ENCODE measurements around the gene EID1.
"Not testable (repeated sequence)": the region's sequence is repeated elsewhere in the genome, so short reads cannot be mapped to it uniquely, and the experiment has no call there.

The EID1 gene

DNA sequence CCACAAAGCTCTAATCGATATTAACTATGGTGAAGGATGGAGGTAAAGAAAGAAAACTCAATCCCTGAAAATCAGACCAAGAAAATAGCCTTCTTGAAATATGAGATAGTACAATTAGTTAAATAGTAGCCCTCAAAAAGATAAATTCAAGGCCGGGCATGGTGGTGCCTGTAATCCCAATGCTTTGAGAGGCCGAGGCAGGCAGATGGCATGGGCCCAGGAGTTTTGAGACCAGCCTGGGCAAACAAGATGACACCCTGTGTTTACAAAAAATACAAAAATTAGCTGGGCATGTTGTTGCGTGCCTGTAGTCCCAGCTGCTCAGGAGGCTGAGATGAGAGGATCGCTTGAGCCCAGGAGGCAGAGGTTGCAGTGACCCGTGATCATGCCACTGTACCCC lies 35.4 kb upstream of the EID1 start:
- Histone ChIP-seq H3K36me3 (ENCODE audit: insufficient read depth, low read length) (no peaks in the 10 kb centered on the region), H3K79me2 (ENCODE audit: insufficient read depth, low read length) (no peaks in the 10 kb centered on the region), H2AFZ (ENCODE audit: low read length) (no peak overlapping the region), H3K27me3 (ENCODE audit: insufficient read depth, low read length, poor library complexity, severe bottlenecking) (no peaks in the 10 kb centered on the region), H3K9me2 (replicated peaks; ENCODE audit: low read depth, low read length) (no peaks in the 10 kb centered on the region), H3K9ac (ENCODE audit: low read depth, low read length, poor library complexity, severe bottlenecking) (no peak overlapping the region), H3K9me3 (ENCODE audit: insufficient read depth, low read depth, low read length) (no peaks in the 10 kb centered on the region), H3F3A (ENCODE audit: low read depth) (no peaks in the 10 kb centered on the region), H3K4me1 (ENCODE audit: insufficient read depth, low read length, poor library complexity, severe bottlenecking) (no peaks in the 10 kb centered on the region), H3K4me3 (ENCODE audit: low read length, poor library complexity, severe bottlenecking) (no peak overlapping the region), H3K4me2 (ENCODE audit: low read depth, low read length, poor library complexity, severe bottlenecking) (no peak overlapping the region), H4K20me1 (ENCODE audit: insufficient read depth, low read length, poor library complexity, severe bottlenecking) (no peaks in the 10 kb centered on the region)
- no peak for TF ChIP-seq EZH2phosphoT487 (IDR thresholded peaks at IDR 0.05; ENCODE audit: borderline replicate concordance)
- TF ChIP-seq, protein P1, sequence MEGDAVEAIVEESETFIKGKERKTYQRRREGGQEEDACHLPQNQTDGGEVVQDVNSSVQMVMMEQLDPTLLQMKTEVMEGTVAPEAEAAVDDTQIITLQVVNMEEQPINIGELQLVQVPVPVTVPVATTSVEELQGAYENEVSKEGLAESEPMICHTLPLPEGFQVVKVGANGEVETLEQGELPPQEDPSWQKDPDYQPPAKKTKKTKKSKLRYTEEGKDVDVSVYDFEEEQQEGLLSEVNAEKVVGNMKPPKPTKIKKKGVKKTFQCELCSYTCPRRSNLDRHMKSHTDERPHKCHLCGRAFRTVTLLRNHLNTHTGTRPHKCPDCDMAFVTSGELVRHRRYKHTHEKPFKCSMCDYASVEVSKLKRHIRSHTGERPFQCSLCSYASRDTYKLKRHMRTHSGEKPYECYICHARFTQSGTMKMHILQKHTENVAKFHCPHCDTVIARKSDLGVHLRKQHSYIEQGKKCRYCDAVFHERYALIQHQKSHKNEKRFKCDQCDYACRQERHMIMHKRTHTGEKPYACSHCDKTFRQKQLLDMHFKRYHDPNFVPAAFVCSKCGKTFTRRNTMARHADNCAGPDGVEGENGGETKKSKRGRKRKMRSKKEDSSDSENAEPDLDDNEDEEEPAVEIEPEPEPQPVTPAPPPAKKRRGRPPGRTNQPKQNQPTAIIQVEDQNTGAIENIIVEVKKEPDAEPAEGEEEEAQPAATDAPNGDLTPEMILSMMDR (conservative IDR thresholded peaks at IDR 0.05; ENCODE audit: low read length) = no peak

DNA sequence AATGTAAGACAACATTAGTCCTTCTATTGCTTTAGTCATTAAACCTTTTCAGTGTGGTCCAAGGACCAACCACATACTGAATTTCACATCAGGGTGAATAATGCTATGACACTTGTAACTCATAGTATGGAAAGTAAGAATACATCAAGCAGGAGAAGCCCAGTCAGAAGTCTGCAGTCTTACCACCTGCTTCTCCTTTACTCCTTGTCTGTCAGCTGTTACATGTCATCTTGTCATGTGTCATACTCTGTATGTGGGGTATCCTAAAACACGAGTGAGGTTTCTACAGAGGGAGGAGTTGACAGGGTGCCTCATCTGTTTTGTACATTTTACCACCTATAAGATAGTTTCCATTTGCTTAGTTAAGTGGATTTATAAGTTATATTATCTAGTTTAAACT lies 32.8 kb upstream of the EID1 start:
- Histone ChIP-seq H2AFZ (ENCODE audit: low read length) (no peak overlapping the region), H3K79me2 (ENCODE audit: insufficient read depth, low read length) (no peaks in the 10 kb centered on the region), H4K20me1 (ENCODE audit: insufficient read depth, low read length, poor library complexity, severe bottlenecking) (no peaks in the 10 kb centered on the region), H3K4me1 (ENCODE audit: insufficient read depth, low read length, poor library complexity, severe bottlenecking) (no peaks in the 10 kb centered on the region), H3K9ac (ENCODE audit: low read depth, low read length, poor library complexity, severe bottlenecking) (no peak overlapping the region), H3K4me3 (ENCODE audit: low read length, poor library complexity, severe bottlenecking) (no peak overlapping the region), H3K36me3 (ENCODE audit: insufficient read depth, low read length) (no peaks in the 10 kb centered on the region), H3K9me3 (ENCODE audit: insufficient read depth, low read depth, low read length) (no peaks in the 10 kb centered on the region), H3K4me2 (ENCODE audit: low read depth, low read length, poor library complexity, severe bottlenecking) (no peak overlapping the region), H3K9me2 (replicated peaks; ENCODE audit: low read depth, low read length) (0 out of 2 replicates have a peak, but pooled peaks cover 4% of the 10 kb centered on the region), H3F3A (ENCODE audit: low read depth) (no peaks in the 10 kb centered on the region), H3K27me3 (ENCODE audit: insufficient read depth, low read length, poor library complexity, severe bottlenecking) (no peaks in the 10 kb centered on the region)
- TF ChIP-seq, protein P1 (conservative IDR thresholded peaks at IDR 0.05; ENCODE audit: low read length) = no peak
- no peak for TF ChIP-seq EZH2phosphoT487 (IDR thresholded peaks at IDR 0.05; ENCODE audit: borderline replicate concordance)

DNA sequence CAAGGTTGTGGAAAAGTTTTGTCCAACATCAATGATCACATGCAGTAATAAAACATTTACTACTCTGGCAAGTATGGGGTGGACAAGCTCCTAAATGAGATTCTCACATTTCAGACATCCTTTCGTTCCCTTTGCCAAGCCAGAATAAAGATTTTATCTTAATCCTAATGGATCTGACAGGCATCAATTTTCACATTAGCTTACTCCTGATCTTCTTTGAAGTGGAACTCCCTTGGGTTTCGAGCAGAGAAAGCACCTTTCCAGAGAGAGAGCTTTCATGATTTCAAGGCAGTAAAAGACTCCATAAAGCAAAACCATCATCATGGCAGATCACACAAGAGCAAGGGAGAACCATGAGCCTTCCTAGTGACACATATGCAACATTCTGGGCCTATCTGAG lies 27.3 kb upstream of the EID1 start:
- no peaks in the 10 kb centered on the region for H3K27me3 ChIP-seq (ENCODE audit: insufficient read depth, low read length, poor library complexity, severe bottlenecking)
- TF ChIP-seq EZH2phosphoT487 (IDR thresholded peaks at IDR 0.05; ENCODE audit: borderline replicate concordance) = no peak
- no peak overlapping the region for H2AFZ ChIP-seq (ENCODE audit: low read length)
- H3K4me3 ChIP-seq (ENCODE audit: low read length, poor library complexity, severe bottlenecking) = no peak overlapping the region
- no peaks in the 10 kb centered on the region for H3F3A ChIP-seq (ENCODE audit: low read depth)
- H3K9me2 ChIP-seq (replicated peaks; ENCODE audit: low read depth, low read length) = 0 out of 2 replicates have a peak, but pooled peaks cover 4% of the 10 kb centered on the region
- H3K9me3 ChIP-seq (ENCODE audit: insufficient read depth, low read depth, low read length) = no peaks in the 10 kb centered on the region
- H4K20me1 ChIP-seq (ENCODE audit: insufficient read depth, low read length, poor library complexity, severe bottlenecking) = no peaks in the 10 kb centered on the region
- no peak overlapping the region for H3K9ac ChIP-seq (ENCODE audit: low read depth, low read length, poor library complexity, severe bottlenecking)
- H3K4me1 ChIP-seq (ENCODE audit: insufficient read depth, low read length, poor library complexity, severe bottlenecking) = no peaks in the 10 kb centered on the region
- H3K36me3 ChIP-seq (ENCODE audit: insufficient read depth, low read length) = no peaks in the 10 kb centered on the region
- H3K4me2 ChIP-seq (ENCODE audit: low read depth, low read length, poor library complexity, severe bottlenecking) = no peak overlapping the region
- no peaks in the 10 kb centered on the region for H3K79me2 ChIP-seq (ENCODE audit: insufficient read depth, low read length)

DNA sequence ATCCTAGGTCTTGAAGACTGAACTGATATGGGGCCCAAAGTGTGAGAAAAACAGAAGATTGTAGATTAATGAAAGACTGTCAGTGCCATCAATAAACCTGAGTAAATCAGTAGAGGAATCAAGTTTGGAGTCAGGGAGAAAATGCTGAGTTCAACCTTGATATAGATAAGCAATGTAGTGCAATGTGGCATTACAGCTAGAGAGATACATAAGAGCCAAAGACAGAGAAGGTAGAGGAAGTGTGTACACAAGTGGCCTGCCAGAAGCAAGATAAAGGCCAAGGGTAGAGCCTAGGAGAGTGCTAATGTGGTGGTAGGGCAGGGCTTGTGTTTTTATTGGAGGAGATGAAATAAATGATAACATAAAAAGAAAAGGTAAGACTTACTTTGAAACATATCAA lies 26.0 kb upstream of the EID1 start:
- Histone ChIP-seq H3K27me3 (ENCODE audit: insufficient read depth, low read length, poor library complexity, severe bottlenecking) (no peaks in the 10 kb centered on the region), H3F3A (ENCODE audit: low read depth) (no peaks in the 10 kb centered on the region), H3K79me2 (ENCODE audit: insufficient read depth, low read length) (no peaks in the 10 kb centered on the region), H3K36me3 (ENCODE audit: insufficient read depth, low read length) (no peaks in the 10 kb centered on the region), H3K4me1 (ENCODE audit: insufficient read depth, low read length, poor library complexity, severe bottlenecking) (no peaks in the 10 kb centered on the region), H3K9me3 (ENCODE audit: insufficient read depth, low read depth, low read length) (no peaks in the 10 kb centered on the region), H4K20me1 (ENCODE audit: insufficient read depth, low read length, poor library complexity, severe bottlenecking) (no peaks in the 10 kb centered on the region), H3K9me2 (replicated peaks; ENCODE audit: low read depth, low read length) (0 out of 2 replicates have a peak, but pooled peaks cover 4% of the 10 kb centered on the region), H3K4me3 (ENCODE audit: low read length, poor library complexity, severe bottlenecking) (no peak overlapping the region), H2AFZ (ENCODE audit: low read length) (no peak overlapping the region), H3K4me2 (ENCODE audit: low read depth, low read length, poor library complexity, severe bottlenecking) (no peak overlapping the region), H3K9ac (ENCODE audit: low read depth, low read length, poor library complexity, severe bottlenecking) (no peak overlapping the region)
- TF ChIP-seq, protein P1 (conservative IDR thresholded peaks at IDR 0.05; ENCODE audit: low read length) = no peak
- no peak for TF ChIP-seq EZH2phosphoT487 (IDR thresholded peaks at IDR 0.05; ENCODE audit: borderline replicate concordance)

DNA sequence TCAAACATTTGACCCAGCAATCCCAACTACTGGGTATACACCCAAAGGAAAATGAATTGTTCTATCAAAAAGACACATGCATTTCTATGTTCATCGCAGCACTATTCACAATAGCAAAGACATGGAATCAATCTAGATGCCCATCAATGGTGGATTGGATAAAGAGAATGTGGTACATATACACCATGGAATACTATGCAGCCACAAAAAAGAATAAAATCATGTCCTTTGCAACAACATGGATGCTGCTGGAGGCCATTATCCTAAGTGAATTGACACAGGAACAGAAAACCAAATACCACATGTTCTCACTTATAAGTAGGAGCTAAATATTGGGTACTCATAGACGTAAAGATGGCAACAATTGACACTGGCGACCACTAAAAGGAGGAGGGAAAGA lies 23.5 kb upstream of the EID1 start:
- H3K9ac ChIP-seq (ENCODE audit: low read depth, low read length, poor library complexity, severe bottlenecking); H3K4me2 ChIP-seq (ENCODE audit: low read depth, low read length, poor library complexity, severe bottlenecking); H3K4me1 ChIP-seq (ENCODE audit: insufficient read depth, low read length, poor library complexity, severe bottlenecking); H3K27me3 ChIP-seq (ENCODE audit: insufficient read depth, low read length, poor library complexity, severe bottlenecking); H3K79me2 ChIP-seq (ENCODE audit: insufficient read depth, low read length); H3K9me3 ChIP-seq (ENCODE audit: insufficient read depth, low read depth, low read length); H3K36me3 ChIP-seq (ENCODE audit: insufficient read depth, low read length); H4K20me1 ChIP-seq (ENCODE audit: insufficient read depth, low read length, poor library complexity, severe bottlenecking); H2AFZ ChIP-seq (ENCODE audit: low read length); H3K9me2 ChIP-seq (replicated peaks; ENCODE audit: low read depth, low read length); H3K4me3 ChIP-seq (ENCODE audit: low read length, poor library complexity, severe bottlenecking); H3F3A ChIP-seq (ENCODE audit: low read depth): not testable (repeated sequence)

All from Loucy (cell line).